Mammary epithelial cell (primary cell): ENCODE results near the gene COL1A2.

Experiments
- CTCF ChIP-seq, 2 donors: IDR thresholded peaks in 1 of 2; conservative IDR thresholded peaks in 1 of 2; 2 replicates each; pipeline ENCODE4 v1.5.1; 2011 to 2012; ENCODE audit warnings: inconsistent platforms in 2 of 2, low read length in 2 of 2, mild to moderate bottlenecking in 2 of 2, control low read depth in 1 of 2, low read depth in 1 of 2; ENCODE audit not compliant: insufficient read depth in 1 of 2; ENCODE audit errors: extremely low read depth in 1 of 2
- EZH2 ChIP-seq: IDR thresholded peaks from 2 replicates; pipeline ENCODE4 v1.6.1; 2012; ENCODE audit warnings: low read length, inconsistent platforms, borderline replicate concordance

GRCh38 chr7:94426980-94427875, 32.5 kb downstream of the COL1A2 start:
- TF ChIP-seq CTCF (conservative IDR thresholded peaks at IDR 0.05 in 1 of 2, IDR thresholded peaks at IDR 0.05 in 1 of 2; ENCODE audit: extremely low read depth in 1 of 2, insufficient read depth in 1 of 2, low read depth in 1 of 2, low read length in 2 of 2), result no peak
- TF ChIP-seq EZH2, result no peak
